ENCODE results near the gene SLC35F3.

DNA sequence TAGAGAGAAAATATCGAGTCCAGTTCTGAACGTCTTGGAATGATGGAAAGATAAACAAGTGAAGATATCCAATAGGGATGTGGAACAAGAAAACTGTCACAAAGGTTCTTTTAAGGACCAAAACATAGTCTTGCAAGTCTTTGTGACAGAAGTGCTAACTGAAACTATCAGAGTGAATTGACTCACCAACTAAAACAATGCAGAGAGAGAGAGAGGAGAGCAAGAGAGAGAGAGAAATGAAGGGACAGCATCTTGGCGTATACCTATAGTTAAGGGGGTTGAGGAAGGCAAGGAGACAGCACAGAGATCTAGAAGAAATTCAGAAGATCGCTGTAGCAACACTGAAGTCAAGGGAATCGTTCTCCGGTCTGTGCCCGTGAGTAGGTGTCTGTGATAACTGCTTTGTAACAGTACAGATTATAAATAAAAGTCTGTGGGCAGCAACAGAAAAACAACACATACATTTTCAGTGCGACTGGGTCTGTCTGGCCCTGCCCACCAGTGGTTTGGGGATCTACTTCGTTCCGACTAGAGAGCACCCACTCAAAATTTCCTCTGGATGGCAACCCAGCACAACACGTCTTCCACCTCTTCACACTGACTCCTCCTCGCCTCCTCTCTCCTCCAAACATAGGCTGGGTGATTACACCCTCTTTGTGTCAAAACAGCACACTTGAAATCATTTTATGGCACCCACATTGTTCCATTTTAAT lies 464.0 kb downstream of the SLC35F3 start:
- TF ChIP-seq PAX5 (IDR thresholded peaks at IDR 0.05; ENCODE audit: insufficient read depth, low read length, severe bottlenecking) = no peak
- TF ChIP-seq SPI1 (IDR thresholded peaks at IDR 0.05; ENCODE audit: low read depth, low read length) = no peak
- TF ChIP-seq POLR2A (IDR thresholded peaks at IDR 0.05; ENCODE audit: low read depth, low read length) = no peak
- TF ChIP-seq POLR2AphosphoS5 (IDR thresholded peaks at IDR 0.05; ENCODE audit: low read depth, low read length) = no peak

All from GM12891 (cell line).